ENCODE data around the gene EEFSEC.

EEFSEC gene

GRCh38 chr3:128247666-128248409, 94.6 kb downstream of the EEFSEC start:
- DNase-seq = no peak

- DNase-seq = no peak
These were observed 98.8 kb downstream of the EEFSEC start for GRCh38 chr3:128252083-128252482.

GRCh38 chr3:128253150-128253549, 99.9 kb downstream of the EEFSEC start:
- no peak for DNase-seq

GRCh38 chr3:128254066-128254590, 100.8 kb downstream of the EEFSEC start:
- DNase-seq = no peak

- DNase-seq = no peak
These were observed 101.7 kb downstream of the EEFSEC start for GRCh38 chr3:128254967-128255366.

GRCh38 chr3:128256131-128256530, 102.8 kb downstream of the EEFSEC start:
- no peak for DNase-seq

GRCh38 chr3:128257632-128258031, 104.4 kb downstream of the EEFSEC start:
- DNase-seq = no peak

- no peak for DNase-seq
These were observed 107.0 kb downstream of the EEFSEC start for GRCh38 chr3:128260275-128260674.

GRCh38 chr3:128262457-128262856, 109.2 kb downstream of the EEFSEC start:
- no peak for DNase-seq

GRCh38 chr3:128263118-128263517, 109.8 kb downstream of the EEFSEC start:
- no peak for DNase-seq

GRCh38 chr3:128263946-128264345, 110.7 kb downstream of the EEFSEC start:
- no peak for DNase-seq

- DNase-seq = no peak
These were observed 113.2 kb downstream of the EEFSEC start for GRCh38 chr3:128266453-128266852.

GRCh38 chr3:128267541-128267940, 114.3 kb downstream of the EEFSEC start:
- DNase-seq = no peak

GRCh38 chr3:128269006-128269775, 115.9 kb downstream of the EEFSEC start:
- no peak for DNase-seq

GRCh38 chr3:128269796-128270195, 116.5 kb downstream of the EEFSEC start:
- DNase-seq = no peak

- no peak for DNase-seq
These were observed 117.5 kb downstream of the EEFSEC start for GRCh38 chr3:128270559-128271492.

- DNase-seq = no peak
These were observed 118.5 kb downstream of the EEFSEC start for GRCh38 chr3:128271536-128272332.

GRCh38 chr3:128273109-128273840, 120.0 kb downstream of the EEFSEC start:
- no peak for DNase-seq

- DNase-seq = no peak
These were observed 120.7 kb downstream of the EEFSEC start for GRCh38 chr3:128273841-128274573.

- no peak for DNase-seq
These were observed 121.6 kb downstream of the EEFSEC start for GRCh38 chr3:128274837-128275236.

All from activated naive CD4-positive, alpha-beta T cell treated with anti-CD3 and anti-CD28 coated beads, Interleukin-2, amount 50 U/mL, for 16 hours (primary cell).